BJ (cell line): ENCODE results near the gene SCEL. TPM values are rescaled to one million over a fixed set of nuclear protein-coding genes. Genes with fewer than 3 reads are reported as not detected.
"Not testable (repeated sequence)": the region's sequence is repeated elsewhere in the genome, so short reads cannot be mapped to it uniquely, and the experiment has no call there.

ENCODE experiments used
- CTCF ChIA-PET: fragments of 350-600 bp; formaldehyde crosslinking; extraction: SDS; loops from one replicate; lab custom pipeline; 2021; ENCODE audit warnings: antibody characterized with exemption, inconsistent platforms; lab: Yijun Ruan, JAX
- POLR2A ChIA-PET: fragments of 300-600 bp; sonication (Branson Sonifier 250); formaldehyde crosslinking; extraction: SDS; loops from one replicate; lab custom pipeline; 2021; ENCODE audit warnings: antibody characterized with exemption; lab: Charles Lee
- DNase-seq: peaks from one replicate; pipeline ENCODE4 v3.0.0-alpha.2; 2011; ENCODE audit warnings: low read depth
- H3K27me3 ChIP-seq: 2 replicates; pipeline ENCODE4 v1.6.0; 2011; ENCODE audit warnings: low read length; ENCODE audit not compliant: control insufficient read depth, insufficient read depth
- H3K36me3 ChIP-seq: 2 replicates; pipeline ENCODE4 v1.5.1; 2011; ENCODE audit warnings: low read length; ENCODE audit not compliant: control insufficient read depth, insufficient read depth
- H3K4me3 ChIP-seq: 2 replicates; pipeline ENCODE4 v1.5.1; 2011; ENCODE audit warnings: low read depth, mild to moderate bottlenecking, control low read depth, low read length
- CTCF ChIP-seq: IDR thresholded peaks from 2 replicates; pipeline ENCODE4 v1.5.1; 2011; ENCODE audit warnings: low read depth, mild to moderate bottlenecking, control low read depth, inconsistent platforms, low read length, moderate library complexity; ENCODE audit not compliant: insufficient read depth
- polyA plus RNA-seq: library from polyadenylated mRNA; depleted of rRNA; stranded (reverse); fragments of >200 nt; gene quantifications from 2 replicates; pipeline ENCODE4 v1.2.3, GENCODE V29; 2011

The SCEL gene
- polyA plus RNA-seq, 1 experiment, result not detected

GRCh38 chr13:77514336-77514726, 21.2 kb upstream of the SCEL start:
- no peaks in the 10 kb centered on the region for H3K27me3 ChIP-seq
- no peak for DNase-seq
- H3K4me3 ChIP-seq, result no peak overlapping the region
- TF ChIP-seq CTCF, result no peak
- H3K36me3 ChIP-seq, result no peaks in the 10 kb centered on the region
- ChIA-PET CTCF (no interaction called here), POLR2A (no interaction called here)

- H3K36me3 ChIP-seq, result no peaks in the 10 kb centered on the region
- CTCF ChIA-PET, result no interaction called here
- no peak for DNase-seq
- POLR2A ChIA-PET, result no interaction called here
- no peaks in the 10 kb centered on the region; the same call in 1 of the 2 replicates for H3K27me3 ChIP-seq
- no peak overlapping the region for H3K4me3 ChIP-seq
- no peak for TF ChIP-seq CTCF
Measured at GRCh38 chr13:77515785-77516184, 19.7 kb upstream of the SCEL start.

GRCh38 chr13:77516342-77516789, 19.1 kb upstream of the SCEL start:
- Histone ChIP-seq H3K36me3 (no peaks in the 10 kb centered on the region), H3K4me3 (no peak overlapping the region), H3K27me3 (no peaks in the 10 kb centered on the region; the same call in 1 of the 2 replicates)
- ChIA-PET POLR2A (no interaction called here), CTCF (no interaction called here)
- no peak for DNase-seq
- no peak for TF ChIP-seq CTCF

- Histone ChIP-seq H3K4me3 (no peak overlapping the region), H3K27me3 (no peaks in the 10 kb centered on the region; the same call in 1 of the 2 replicates), H3K36me3 (no peaks in the 10 kb centered on the region)
- ChIA-PET CTCF (no interaction called here), POLR2A (no interaction called here)
- DNase-seq, result no peak
- TF ChIP-seq CTCF, result no peak
Measured at GRCh38 chr13:77518266-77518665, 17.2 kb upstream of the SCEL start.

- CTCF ChIA-PET, H3K27me3 ChIP-seq: not testable (repeated sequence)
Measured at GRCh38 chr13:77519396-77519795, 16.1 kb upstream of the SCEL start.

GRCh38 chr13:77519808-77520207, 15.7 kb upstream of the SCEL start:
- ChIA-PET POLR2A (no interaction called here), CTCF (no interaction called here)
- H3K36me3 ChIP-seq, result no peaks in the 10 kb centered on the region

More at GRCh38 chr13:77519396-77519795, 16.1 kb upstream of the SCEL start:
- POLR2A ChIA-PET, H3K4me3 ChIP-seq, DNase-seq, H3K36me3 ChIP-seq: not testable (repeated sequence)

More at GRCh38 chr13:77519808-77520207, 15.7 kb upstream of the SCEL start:
- TF ChIP-seq CTCF, result no peak
- no peak overlapping the region for H3K4me3 ChIP-seq
- H3K27me3 ChIP-seq, result no peaks in the 10 kb centered on the region; the same call in 1 of the 2 replicates
- DNase-seq, result no peak
